HEK293 (cell line): Measurements from ENCODE around the gene ELOVL3.
A peak's percentile ranks its signal among the peaks of the same experiment; 100 is the strongest.

Source experiments
- BCL11B ChIP-seq: fragments of 450-650 bp; formaldehyde crosslinking; IDR thresholded peaks from 2 replicates; pipeline ENCODE4 v1.5.1; 2016; ENCODE audit warnings: low read depth, missing biosample characterization, missing genetic modification characterization
- KLF10 ChIP-seq: fragments of 450-650 bp; IDR thresholded peaks from 2 replicates; pipeline ENCODE4 v1.5.1; 2018; ENCODE audit warnings: missing biosample characterization, mild to moderate bottlenecking, missing genetic modification characterization
- KLF8 ChIP-seq: fragments of 450-650 bp; formaldehyde crosslinking; IDR thresholded peaks from 2 replicates; pipeline ENCODE4 v1.5.1; 2016; ENCODE audit warnings: missing biosample characterization, missing genetic modification characterization
- PRDM1 ChIP-seq: fragments of 450-650 bp; formaldehyde crosslinking; IDR thresholded peaks from 2 replicates; pipeline ENCODE4; 2016; ENCODE audit warnings: missing biosample characterization, missing genetic modification characterization
- REPIN1 ChIP-seq: fragments of 450-650 bp; formaldehyde crosslinking; IDR thresholded peaks from 2 replicates; pipeline ENCODE4 v1.5.1; 2017; ENCODE audit warnings: missing biosample characterization, missing genetic modification characterization, low read depth
- ZBTB1 ChIP-seq: fragments of 450-650 bp; formaldehyde crosslinking; IDR thresholded peaks from 2 replicates; pipeline ENCODE4 v1.5.1; 2016; ENCODE audit warnings: missing biosample characterization, missing genetic modification characterization
- ZNF132 ChIP-seq: fragments of 450-650 bp; formaldehyde crosslinking; IDR thresholded peaks from 2 replicates; pipeline ENCODE4 v1.5.1; 2017; ENCODE audit warnings: missing biosample characterization, missing genetic modification characterization, borderline replicate concordance
- ZNF138 ChIP-seq: fragments of 450-650 bp; formaldehyde crosslinking; IDR thresholded peaks from 2 replicates; pipeline ENCODE4 v1.5.1; 2016; ENCODE audit warnings: missing biosample characterization, missing genetic modification characterization, borderline replicate concordance
- ZNF155 ChIP-seq: fragments of 450-650 bp; formaldehyde crosslinking; IDR thresholded peaks from 2 replicates; pipeline ENCODE4 v1.5.1; 2016; ENCODE audit warnings: missing biosample characterization, missing genetic modification characterization
- ZNF169 ChIP-seq: fragments of 450-650 bp; formaldehyde crosslinking; IDR thresholded peaks from 2 replicates; pipeline ENCODE4 v1.5.1; 2016; ENCODE audit warnings: missing biosample characterization, missing genetic modification characterization
- ZNF174 ChIP-seq: fragments of 450-650 bp; formaldehyde crosslinking; IDR thresholded peaks from 2 replicates; pipeline ENCODE4 v1.5.0; 2017; ENCODE audit warnings: missing biosample characterization, mild to moderate bottlenecking, missing genetic modification characterization
- ZNF211 ChIP-seq: fragments of 450-650 bp; formaldehyde crosslinking; IDR thresholded peaks from 2 replicates; pipeline ENCODE4 v1.5.1; 2016; ENCODE audit warnings: low read depth, missing biosample characterization, missing genetic modification characterization
- ZNF248 ChIP-seq: fragments of 450-650 bp; formaldehyde crosslinking; IDR thresholded peaks from 2 replicates; pipeline ENCODE4 v1.5.1; 2017; ENCODE audit warnings: missing biosample characterization, missing genetic modification characterization
- ZNF266 ChIP-seq: fragments of 450-650 bp; formaldehyde crosslinking; IDR thresholded peaks from 2 replicates; pipeline ENCODE4 v1.5.1; 2016; ENCODE audit warnings: missing biosample characterization, missing genetic modification characterization, low read depth
- ZNF274 ChIP-seq, 2 experiments: fragments of 200-500 bp in 1 of 2; fragments of 450-650 bp in 1 of 2; sonication (Bioruptor generic) in 1 of 2; formaldehyde crosslinking in 1 of 2; IDR thresholded peaks; 2 replicates each; pipeline versions ENCODE4 v1.5.1 to v1.6.1; 2014 to 2016; ENCODE audit warnings: borderline replicate concordance in 1 of 2, inconsistent platforms in 1 of 2, low read length in 1 of 2, missing biosample characterization in 1 of 2, missing genetic modification characterization in 1 of 2
- ZNF302 ChIP-seq: fragments of 450-650 bp; formaldehyde crosslinking; IDR thresholded peaks from 2 replicates; pipeline ENCODE4 v1.5.1; 2016; ENCODE audit warnings: missing biosample characterization, missing genetic modification characterization, low read depth
- ZNF404 ChIP-seq: fragments of 450-650 bp; formaldehyde crosslinking; IDR thresholded peaks from 2 replicates; pipeline ENCODE4 v1.5.1; 2017; ENCODE audit warnings: missing biosample characterization, missing genetic modification characterization
- ZNF514 ChIP-seq: fragments of 450-650 bp; formaldehyde crosslinking; IDR thresholded peaks from 2 replicates; pipeline ENCODE4 v1.5.1; 2016; ENCODE audit warnings: missing biosample characterization, missing genetic modification characterization
- ZNF548 ChIP-seq: fragments of 450-650 bp; formaldehyde crosslinking; IDR thresholded peaks from 2 replicates; pipeline ENCODE4 v1.5.1; 2016; ENCODE audit warnings: missing biosample characterization, missing genetic modification characterization
- ZNF560 ChIP-seq: fragments of 450-650 bp; formaldehyde crosslinking; IDR thresholded peaks from 2 replicates; pipeline ENCODE4 v1.5.1; 2017; ENCODE audit warnings: missing biosample characterization, missing genetic modification characterization, borderline replicate concordance
- ZNF596 ChIP-seq: fragments of 450-650 bp; IDR thresholded peaks from 2 replicates; pipeline ENCODE4 v1.5.0; 2018; ENCODE audit warnings: missing biosample characterization, mild to moderate bottlenecking, missing genetic modification characterization, moderate library complexity
- ZNF624 ChIP-seq: fragments of 450-650 bp; formaldehyde crosslinking; IDR thresholded peaks from 2 replicates; pipeline ENCODE4 v1.5.1; 2017; ENCODE audit warnings: missing biosample characterization, missing genetic modification characterization
- ZNF837 ChIP-seq: fragments of 450-650 bp; formaldehyde crosslinking; IDR thresholded peaks from 2 replicates; pipeline ENCODE4 v1.5.1; 2016; ENCODE audit warnings: missing biosample characterization, missing genetic modification characterization
- TF ChIP-seq, protein P1 (sequence below): fragments of 450-650 bp; formaldehyde crosslinking; IDR thresholded peaks from 2 replicates; pipeline ENCODE4 v1.5.1; 2016; ENCODE audit warnings: missing biosample characterization, missing genetic modification characterization
- TF ChIP-seq, protein P2 (sequence below): fragments of 450-650 bp; formaldehyde crosslinking; IDR thresholded peaks from 2 replicates; pipeline ENCODE4 v1.5.1; 2016; ENCODE audit warnings: missing biosample characterization, missing genetic modification characterization
- TF ChIP-seq, protein P3 (sequence below): fragments of 450-650 bp; formaldehyde crosslinking; IDR thresholded peaks from 2 replicates; pipeline ENCODE4 v1.5.1; 2016; ENCODE audit warnings: missing biosample characterization, missing genetic modification characterization
- TF ChIP-seq, protein P4 (sequence below): fragments of 450-650 bp; formaldehyde crosslinking; IDR thresholded peaks from 2 replicates; pipeline ENCODE4 v1.5.1; 2016; ENCODE audit warnings: missing biosample characterization, missing genetic modification characterization, borderline replicate concordance
- TF ChIP-seq, protein P5 (sequence below): fragments of 450-650 bp; formaldehyde crosslinking; IDR thresholded peaks from 2 replicates; pipeline ENCODE4 v1.5.1; 2017; ENCODE audit warnings: missing biosample characterization, missing genetic modification characterization
- TF ChIP-seq, protein P6 (sequence below): fragments of 450-650 bp; formaldehyde crosslinking; IDR thresholded peaks from 2 replicates; pipeline ENCODE4 v1.5.1; 2016; ENCODE audit warnings: missing biosample characterization, missing genetic modification characterization

The ELOVL3 gene

DNA sequence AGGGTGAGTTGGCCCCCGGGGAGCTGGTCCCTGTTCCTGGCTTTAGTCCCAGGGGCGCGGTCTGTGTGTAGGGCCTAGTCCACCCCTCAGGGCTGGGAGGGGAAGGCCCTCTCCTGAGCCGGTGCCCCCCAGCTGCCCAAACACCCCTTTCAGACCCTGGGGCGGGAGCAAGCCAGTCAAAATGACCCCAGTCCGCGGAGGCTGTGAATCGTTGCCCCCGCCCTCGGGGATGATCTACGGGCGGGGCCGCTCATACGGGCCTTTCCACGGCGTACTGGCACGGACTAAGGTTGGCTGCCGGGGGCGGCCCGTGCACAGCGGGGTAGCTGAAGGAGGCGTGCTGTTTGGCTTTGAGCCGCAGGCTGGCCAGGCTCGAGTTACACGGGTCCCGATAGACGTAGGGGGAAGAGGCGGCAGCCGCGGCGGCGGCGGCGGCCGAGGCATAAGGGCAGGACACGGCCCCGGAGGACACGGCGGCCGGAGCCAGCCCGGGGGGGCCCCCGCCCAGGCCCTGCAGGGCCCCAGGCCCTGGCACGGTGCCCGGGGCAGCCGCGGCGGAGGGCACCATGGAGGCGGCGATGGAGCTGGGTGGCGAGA is 4.3 kb downstream of the ELOVL3 start (continued):
- TF ChIP-seq BCL11B = peak; percentile 93
- no peak for TF ChIP-seq ZNF404 (tag by site-specific recombination)
- TF ChIP-seq PRDM1 (tag by site-specific recombination) = no peak
- TF ChIP-seq, protein P1, sequence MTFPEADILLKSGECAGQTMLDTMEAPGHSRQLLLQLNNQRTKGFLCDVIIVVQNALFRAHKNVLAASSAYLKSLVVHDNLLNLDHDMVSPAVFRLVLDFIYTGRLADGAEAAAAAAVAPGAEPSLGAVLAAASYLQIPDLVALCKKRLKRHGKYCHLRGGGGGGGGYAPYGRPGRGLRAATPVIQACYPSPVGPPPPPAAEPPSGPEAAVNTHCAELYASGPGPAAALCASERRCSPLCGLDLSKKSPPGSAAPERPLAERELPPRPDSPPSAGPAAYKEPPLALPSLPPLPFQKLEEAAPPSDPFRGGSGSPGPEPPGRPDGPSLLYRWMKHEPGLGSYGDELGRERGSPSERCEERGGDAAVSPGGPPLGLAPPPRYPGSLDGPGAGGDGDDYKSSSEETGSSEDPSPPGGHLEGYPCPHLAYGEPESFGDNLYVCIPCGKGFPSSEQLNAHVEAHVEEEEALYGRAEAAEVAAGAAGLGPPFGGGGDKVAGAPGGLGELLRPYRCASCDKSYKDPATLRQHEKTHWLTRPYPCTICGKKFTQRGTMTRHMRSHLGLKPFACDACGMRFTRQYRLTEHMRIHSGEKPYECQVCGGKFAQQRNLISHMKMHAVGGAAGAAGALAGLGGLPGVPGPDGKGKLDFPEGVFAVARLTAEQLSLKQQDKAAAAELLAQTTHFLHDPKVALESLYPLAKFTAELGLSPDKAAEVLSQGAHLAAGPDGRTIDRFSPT (tag by site-specific recombination) = peak; percentile 80; the same call in 1 of the 2 replicates
- no peak for TF ChIP-seq ZNF155 (tag by site-specific recombination)
- TF ChIP-seq, protein P2, sequence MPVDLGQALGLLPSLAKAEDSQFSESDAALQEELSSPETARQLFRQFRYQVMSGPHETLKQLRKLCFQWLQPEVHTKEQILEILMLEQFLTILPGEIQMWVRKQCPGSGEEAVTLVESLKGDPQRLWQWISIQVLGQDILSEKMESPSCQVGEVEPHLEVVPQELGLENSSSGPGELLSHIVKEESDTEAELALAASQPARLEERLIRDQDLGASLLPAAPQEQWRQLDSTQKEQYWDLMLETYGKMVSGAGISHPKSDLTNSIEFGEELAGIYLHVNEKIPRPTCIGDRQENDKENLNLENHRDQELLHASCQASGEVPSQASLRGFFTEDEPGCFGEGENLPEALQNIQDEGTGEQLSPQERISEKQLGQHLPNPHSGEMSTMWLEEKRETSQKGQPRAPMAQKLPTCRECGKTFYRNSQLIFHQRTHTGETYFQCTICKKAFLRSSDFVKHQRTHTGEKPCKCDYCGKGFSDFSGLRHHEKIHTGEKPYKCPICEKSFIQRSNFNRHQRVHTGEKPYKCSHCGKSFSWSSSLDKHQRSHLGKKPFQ (tag by site-specific recombination) = no peak
- TF ChIP-seq ZNF274 (IDR thresholded peaks at IDR 0.05; ENCODE audit: low read length) = no peak
- TF ChIP-seq ZNF274 (tag by site-specific recombination; IDR thresholded peaks at IDR 0.05; ENCODE audit: borderline replicate concordance) = no peak
- peak; percentile 60; the same call in 1 of the 2 replicates for TF ChIP-seq ZNF596
- peak; percentile 47 for TF ChIP-seq KLF10 (tag by site-specific recombination)
- no peak for TF ChIP-seq ZNF560 (tag by site-specific recombination)
- TF ChIP-seq ZNF624 = no peak
- TF ChIP-seq ZNF132 (tag by site-specific recombination) = no peak
- no peak for TF ChIP-seq ZNF174 (tag by site-specific recombination)
- TF ChIP-seq ZNF211 (tag by site-specific recombination) = no peak
- TF ChIP-seq ZBTB1 (tag by site-specific recombination) = no peak
- no peak for TF ChIP-seq ZNF266 (tag by site-specific recombination)
- TF ChIP-seq, protein P3, sequence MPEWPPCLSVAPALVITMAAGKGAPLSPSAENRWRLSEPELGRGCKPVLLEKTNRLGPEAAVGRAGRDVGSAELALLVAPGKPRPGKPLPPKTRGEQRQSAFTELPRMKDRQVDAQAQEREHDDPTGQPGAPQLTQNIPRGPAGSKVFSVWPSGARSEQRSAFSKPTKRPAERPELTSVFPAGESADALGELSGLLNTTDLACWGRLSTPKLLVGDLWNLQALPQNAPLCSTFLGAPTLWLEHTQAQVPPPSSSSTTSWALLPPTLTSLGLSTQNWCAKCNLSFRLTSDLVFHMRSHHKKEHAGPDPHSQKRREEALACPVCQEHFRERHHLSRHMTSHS (tag by site-specific recombination) = no peak
- peak; percentile 91; the same call in 1 of the 2 replicates for TF ChIP-seq KLF8 (tag by site-specific recombination)
- TF ChIP-seq, protein P4, sequence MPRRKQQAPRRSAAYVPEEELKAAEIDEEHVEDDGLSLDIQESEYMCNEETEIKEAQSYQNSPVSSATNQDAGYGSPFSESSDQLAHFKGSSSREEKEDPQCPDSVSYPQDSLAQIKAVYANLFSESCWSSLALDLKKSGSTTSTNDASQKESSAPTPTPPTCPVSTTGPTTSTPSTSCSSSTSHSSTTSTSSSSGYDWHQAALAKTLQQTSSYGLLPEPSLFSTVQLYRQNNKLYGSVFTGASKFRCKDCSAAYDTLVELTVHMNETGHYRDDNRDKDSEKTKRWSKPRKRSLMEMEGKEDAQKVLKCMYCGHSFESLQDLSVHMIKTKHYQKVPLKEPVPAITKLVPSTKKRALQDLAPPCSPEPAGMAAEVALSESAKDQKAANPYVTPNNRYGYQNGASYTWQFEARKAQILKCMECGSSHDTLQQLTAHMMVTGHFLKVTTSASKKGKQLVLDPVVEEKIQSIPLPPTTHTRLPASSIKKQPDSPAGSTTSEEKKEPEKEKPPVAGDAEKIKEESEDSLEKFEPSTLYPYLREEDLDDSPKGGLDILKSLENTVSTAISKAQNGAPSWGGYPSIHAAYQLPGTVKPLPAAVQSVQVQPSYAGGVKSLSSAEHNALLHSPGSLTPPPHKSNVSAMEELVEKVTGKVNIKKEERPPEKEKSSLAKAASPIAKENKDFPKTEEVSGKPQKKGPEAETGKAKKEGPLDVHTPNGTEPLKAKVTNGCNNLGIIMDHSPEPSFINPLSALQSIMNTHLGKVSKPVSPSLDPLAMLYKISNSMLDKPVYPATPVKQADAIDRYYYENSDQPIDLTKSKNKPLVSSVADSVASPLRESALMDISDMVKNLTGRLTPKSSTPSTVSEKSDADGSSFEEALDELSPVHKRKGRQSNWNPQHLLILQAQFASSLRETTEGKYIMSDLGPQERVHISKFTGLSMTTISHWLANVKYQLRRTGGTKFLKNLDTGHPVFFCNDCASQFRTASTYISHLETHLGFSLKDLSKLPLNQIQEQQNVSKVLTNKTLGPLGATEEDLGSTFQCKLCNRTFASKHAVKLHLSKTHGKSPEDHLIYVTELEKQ (tag by site-specific recombination) = no peak; the same call in 1 of the 2 replicates
- no peak for TF ChIP-seq ZNF169
- no peak for TF ChIP-seq REPIN1 (tag by site-specific recombination)
- TF ChIP-seq, protein P5, sequence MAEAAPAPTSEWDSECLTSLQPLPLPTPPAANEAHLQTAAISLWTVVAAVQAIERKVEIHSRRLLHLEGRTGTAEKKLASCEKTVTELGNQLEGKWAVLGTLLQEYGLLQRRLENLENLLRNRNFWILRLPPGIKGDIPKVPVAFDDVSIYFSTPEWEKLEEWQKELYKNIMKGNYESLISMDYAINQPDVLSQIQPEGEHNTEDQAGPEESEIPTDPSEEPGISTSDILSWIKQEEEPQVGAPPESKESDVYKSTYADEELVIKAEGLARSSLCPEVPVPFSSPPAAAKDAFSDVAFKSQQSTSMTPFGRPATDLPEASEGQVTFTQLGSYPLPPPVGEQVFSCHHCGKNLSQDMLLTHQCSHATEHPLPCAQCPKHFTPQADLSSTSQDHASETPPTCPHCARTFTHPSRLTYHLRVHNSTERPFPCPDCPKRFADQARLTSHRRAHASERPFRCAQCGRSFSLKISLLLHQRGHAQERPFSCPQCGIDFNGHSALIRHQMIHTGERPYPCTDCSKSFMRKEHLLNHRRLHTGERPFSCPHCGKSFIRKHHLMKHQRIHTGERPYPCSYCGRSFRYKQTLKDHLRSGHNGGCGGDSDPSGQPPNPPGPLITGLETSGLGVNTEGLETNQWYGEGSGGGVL (tag by site-specific recombination) = peak; percentile 91
- TF ChIP-seq, protein P6, sequence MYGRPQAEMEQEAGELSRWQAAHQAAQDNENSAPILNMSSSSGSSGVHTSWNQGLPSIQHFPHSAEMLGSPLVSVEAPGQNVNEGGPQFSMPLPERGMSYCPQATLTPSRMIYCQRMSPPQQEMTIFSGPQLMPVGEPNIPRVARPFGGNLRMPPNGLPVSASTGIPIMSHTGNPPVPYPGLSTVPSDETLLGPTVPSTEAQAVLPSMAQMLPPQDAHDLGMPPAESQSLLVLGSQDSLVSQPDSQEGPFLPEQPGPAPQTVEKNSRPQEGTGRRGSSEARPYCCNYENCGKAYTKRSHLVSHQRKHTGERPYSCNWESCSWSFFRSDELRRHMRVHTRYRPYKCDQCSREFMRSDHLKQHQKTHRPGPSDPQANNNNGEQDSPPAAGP (tag by site-specific recombination) = peak; percentile 95; the same call in 1 of the 2 replicates
- no peak for TF ChIP-seq ZNF548 (tag by site-specific recombination)
- TF ChIP-seq ZNF837 (tag by site-specific recombination) = no peak
- no peak for TF ChIP-seq ZNF248 (tag by site-specific recombination)
- no peak for TF ChIP-seq ZNF138
- no peak for TF ChIP-seq ZNF302 (tag by site-specific recombination)
- no peak for TF ChIP-seq ZNF514 (tag by site-specific recombination)
